GM06990 (cell line): ENCODE results near the gene MINK1.
A peak's percentile ranks its signal among the peaks of the same experiment; 100 is the strongest.

ENCODE experiments used
- DNase-seq: peaks from one replicate; pipeline ENCODE4 v3.0.0-alpha.2; 2011; ENCODE audit not compliant: insufficient read length; ENCODE audit errors: extremely low read depth
- H3K27me3 ChIP-seq: replicated peaks from 2 replicates; pipeline ENCODE4 v1.6.0; 2011; ENCODE audit warnings: low read length; ENCODE audit not compliant: control insufficient read depth, insufficient read depth
- H3K36me3 ChIP-seq: 2 replicates; pipeline ENCODE4 v1.5.1; 2011; ENCODE audit warnings: low read length; ENCODE audit not compliant: control insufficient read depth, insufficient read depth
- H3K4me3 ChIP-seq: replicated peaks from 2 replicates; pipeline ENCODE4 v1.5.1; 2011; ENCODE audit warnings: low read depth, mild to moderate bottlenecking, control low read depth, low read length
- CTCF ChIP-seq: IDR thresholded peaks from 2 replicates; pipeline ENCODE4 v1.5.1; 2011; ENCODE audit warnings: low read length, control low read depth, mild to moderate bottlenecking, inconsistent platforms; ENCODE audit not compliant: insufficient read depth, poor library complexity, severe bottlenecking

Gene MINK1

GRCh38 chr17:4939796-4940554 lies 106.8 kb downstream of the MINK1 start, which contains the start of the genes RNF167 and SLC25A11:
Gene RNF167 (plus strand): TSS chr17:4940268. CDS start chr17:4940910, 642 bp downstream.
Gene SLC25A11 (minus strand): TSS chr17:4940046. CDS start chr17:4939910, 136 bp downstream.
- peak; percentile 100 for DNase-seq

DNA sequence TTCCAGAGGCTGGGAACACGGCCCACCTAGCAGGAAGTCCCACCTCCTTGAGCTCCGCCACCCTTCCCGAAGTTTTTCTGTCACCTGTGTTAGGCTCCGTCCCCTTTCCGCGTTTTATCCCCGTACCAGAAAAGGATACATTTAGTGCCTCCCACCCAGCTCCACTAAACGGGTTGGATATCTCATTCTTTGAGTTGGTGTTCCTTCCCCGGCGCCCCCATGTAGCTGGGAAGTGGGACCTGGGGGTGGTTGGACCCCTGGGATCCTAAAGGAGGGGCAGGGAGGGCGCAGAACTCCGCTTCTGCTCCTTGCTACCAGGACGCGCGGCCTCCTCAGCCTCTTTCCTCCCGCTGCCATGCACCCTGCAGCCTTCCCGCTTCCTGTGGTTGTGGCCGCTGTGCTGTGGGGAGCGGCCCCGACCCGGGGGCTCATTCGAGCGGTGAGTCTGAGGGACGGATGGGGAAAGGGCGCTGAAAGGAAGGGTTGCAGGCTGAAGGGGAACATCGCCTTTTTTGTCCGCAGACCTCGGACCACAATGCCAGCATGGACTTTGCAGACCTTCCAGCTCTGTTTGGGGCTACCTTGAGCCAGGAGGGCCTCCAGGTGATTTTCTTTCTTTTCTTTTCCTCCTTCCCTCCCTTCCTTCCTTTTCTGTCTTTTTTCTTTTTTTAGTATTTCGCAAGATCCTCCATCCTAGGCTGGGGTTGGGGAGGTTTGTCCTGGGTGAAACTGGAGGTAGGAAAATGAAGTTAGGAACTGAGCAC lies 107.6 kb downstream of the MINK1 start:
- Histone ChIP-seq H3K36me3 (peaks cover 28% of the 10 kb centered on the region), H3K27me3 (no peaks in the 10 kb centered on the region), H3K4me3 (peak overlapping the region; percentile 89)
- peak; percentile 66 for DNase-seq
- no peak for TF ChIP-seq CTCF

More at GRCh38 chr17:4939796-4940554, 106.8 kb downstream of the MINK1 start, which contains the start of the genes RNF167 and SLC25A11:
- H3K4me3 ChIP-seq: peak within 1 kb of the TSS; percentile 89
- no peaks in the 10 kb centered on the region for H3K27me3 ChIP-seq
- peaks cover 26% of the 10 kb centered on the region for H3K36me3 ChIP-seq
- TF ChIP-seq CTCF: no peak

GRCh38 chr17:4941319-4941610 lies 108.1 kb downstream of the MINK1 start:
- no peaks in the 10 kb centered on the region for H3K27me3 ChIP-seq
- peaks cover 30% of the 10 kb centered on the region for H3K36me3 ChIP-seq
- peak overlapping the region; percentile 89 for H3K4me3 ChIP-seq
- TF ChIP-seq CTCF: no peak
- no peak for DNase-seq

GRCh38 chr17:4942760-4943508 lies 109.8 kb downstream of the MINK1 start:
- no peak for TF ChIP-seq CTCF
- Histone ChIP-seq H3K4me3 (no peak overlapping the region), H3K36me3 (peaks cover 28% of the 10 kb centered on the region), H3K27me3 (no peaks in the 10 kb centered on the region)
- no peak for DNase-seq

- DNase-seq: no peak
- no peak for TF ChIP-seq CTCF
- Histone ChIP-seq H3K4me3 (peak overlapping the region; percentile 100), H3K27me3 (no peaks in the 10 kb centered on the region), H3K36me3 (peaks cover 24% of the 10 kb centered on the region)
Measured at GRCh38 chr17:4944163-4944553, 111.0 kb downstream of the MINK1 start.
